Body of pancreas (tissue), 4 donors: ENCODE measurements around the gene LINC01488. TPM values are rescaled to one million over a fixed set of nuclear protein-coding genes. Genes with fewer than 3 reads are reported as not detected.

Source experiments
- ATAC-seq: fragments of 150-250 bp; one replicate; pipeline ENCODE4 v1.9.1; 2016
- DNase-seq, 4 donors: peaks; one replicate each; pipeline ENCODE4 v3.0.0-alpha.2; 2019
- H3K27ac ChIP-seq, 4 donors: fragments of 200-600 bp; sonication (generic); 1 replicate in 3 of 4; 2 replicates in 1 of 4; pipeline versions ENCODE4 v1.5.1 to v1.6.1; 2016 to 2019; ENCODE audit warnings: mild to moderate bottlenecking in 1 of 4, mixed read lengths in 1 of 4, moderate library complexity in 1 of 4
- H3K27me3 ChIP-seq, 2 donors: fragments of 200-600 bp; sonication (generic); one replicate each; pipeline ENCODE4 v1.6.0; 2016; ENCODE audit warnings: mild to moderate bottlenecking in 1 of 2
- H3K36me3 ChIP-seq, 2 donors: fragments of 200-600 bp; sonication (generic); replicated peaks in 1 of 2; 2 replicates each; pipeline ENCODE4 v1.5.1; 2016; ENCODE audit warnings: low read depth in 2 of 2; ENCODE audit not compliant: insufficient read depth in 1 of 2
- H3K4me1 ChIP-seq: fragments of 200-600 bp; sonication (generic); one replicate; pipeline ENCODE4 v1.6.0; 2016
- H3K4me3 ChIP-seq, 2 donors: fragments of 200-600 bp; sonication (generic); 1 replicate in 1 of 2; 2 replicates in 1 of 2; pipeline ENCODE4 v1.5.1; 2016 to 2019
- H3K9me3 ChIP-seq, 3 donors: fragments of 200-600 bp; sonication (generic); 1 replicate in 2 of 3; 2 replicates in 1 of 3; pipeline ENCODE4 v1.5.1; 2016
- CTCF ChIP-seq, 7 experiments: fragments of 450-650 bp in 4 of 7; fragments of 200-600 bp in 3 of 7; sonication (generic) in 3 of 7; IDR thresholded peaks; one replicate each; pipeline ENCODE4 v1.5.1; 2016 to 2019; ENCODE audit warnings: antibody characterized with exemption in 7 of 7
- POLR2A ChIP-seq, 3 donors: fragments of 450-650 bp; IDR thresholded peaks; one replicate each; pipeline ENCODE4 v1.6.1; 2016; ENCODE audit warnings: antibody characterized with exemption in 3 of 3, mild to moderate bottlenecking in 2 of 3
- WGBS, 2 donors: methylation state at CpG; one replicate each; pipeline ENCODE4 v1.1.5; 2017; 5-methylcytosine and 5-hydroxymethylcytosine counted together
- intact Hi-C: fragments of 100-400 bp; cut with DNase I; formaldehyde crosslinking; loops from one replicate; pipeline ENCODE4 v1.15.1; 2023
- total RNA-seq, 2 donors: library from RNA; depleted of rRNA; stranded (reverse); fragments of >200 nt; gene quantifications; one replicate each; pipeline ENCODE4 v1.1.0, GENCODE V29; 2016

The LINC01488 gene
- total RNA-seq: not detected

GRCh38 chr11:69481393-69481844 lies at the start of gene LINC01488:
Gene LINC01488, plus strand, starts transcription at chr11:69481663.
- ATAC-seq (no peak), DNase-seq (no peak)
- no peaks in the 10 kb centered on the region for H3K9me3 ChIP-seq
- intact Hi-C loops: no loop called here
- peak within 1 kb of the TSS in 2 of 4 donors; percentile 36 to 40 for H3K27ac ChIP-seq
- WGBS, 2 donors: 69 to 95% methylated on average over 1 to 4 of the region's 4 CpGs
- H3K27me3 ChIP-seq: no peaks in the 10 kb centered on the region
- no peak within 1 kb of the TSS for H3K4me3 ChIP-seq
- no peaks in the 10 kb centered on the region for H3K36me3 ChIP-seq
- TF ChIP-seq POLR2A (IDR thresholded peaks at IDR 0.05) (no peak), CTCF (IDR thresholded peaks at IDR 0.05) (no peak)
- peaks cover 17% of the 10 kb centered on the region for H3K4me1 ChIP-seq

GRCh38 chr11:69431893-69432738 lies 49.3 kb upstream of the LINC01488 start:
- no peaks in the 10 kb centered on the region for H3K9me3 ChIP-seq
- intact Hi-C loops: no loop called here
- ATAC-seq (no peak), DNase-seq (no peak)
- TF ChIP-seq CTCF (IDR thresholded peaks at IDR 0.05) (no peak), POLR2A (IDR thresholded peaks at IDR 0.05) (no peak)
- whole genome bisulfite sequencing, 2 donors: 81 to 84% methylated on average over 9 to 14 of the region's 14 CpGs
- H3K27ac ChIP-seq: no peak overlapping the region
- H3K4me1 ChIP-seq: peaks cover 7% of the 10 kb centered on the region
- no peak overlapping the region for H3K4me3 ChIP-seq
- no peaks in the 10 kb centered on the region for H3K36me3 ChIP-seq
- no peaks in the 10 kb centered on the region for H3K27me3 ChIP-seq

DNA sequence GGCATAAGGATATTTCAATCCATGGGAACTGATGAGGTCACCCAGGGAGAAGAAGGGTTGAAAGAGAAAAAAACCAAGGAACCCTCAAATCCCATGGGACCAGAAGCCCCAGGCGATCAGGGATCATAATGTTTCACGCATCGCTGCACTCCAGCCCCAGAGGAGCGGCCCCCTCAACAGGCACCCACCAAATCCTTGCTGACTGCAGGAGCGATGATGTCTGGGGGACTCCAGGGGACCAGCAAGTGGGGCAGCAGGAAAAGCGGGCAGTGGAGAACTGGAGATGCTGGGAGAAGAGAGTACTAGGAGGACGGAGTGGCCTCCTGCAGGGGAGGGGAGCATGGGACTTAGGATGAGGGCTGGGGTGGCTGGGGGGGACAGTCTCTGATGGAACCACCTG lies 47.7 kb upstream of the LINC01488 start:
- Histone ChIP-seq H3K27me3 (no peaks in the 10 kb centered on the region), H3K4me1 (peaks cover 7% of the 10 kb centered on the region), H3K36me3 (no peaks in the 10 kb centered on the region), H3K9me3 (no peaks in the 10 kb centered on the region), H3K4me3 (no peak overlapping the region), H3K27ac (no peak overlapping the region)
- DNase-seq (no peak), ATAC-seq (no peak)
- TF ChIP-seq POLR2A (IDR thresholded peaks at IDR 0.05) (no peak), CTCF (IDR thresholded peaks at IDR 0.05) (no peak)
- WGBS, 2 donors: 86 to 92% methylated on average over 7 of the region's 7 CpGs
- intact Hi-C loops: no loop called here

- WGBS, 2 donors: 77 to 82% methylated on average over 10 to 11 of the region's 11 CpGs
- no peaks in the 10 kb centered on the region for H3K9me3 ChIP-seq
- no peak overlapping the region for H3K4me3 ChIP-seq
- H3K36me3 ChIP-seq: no peaks in the 10 kb centered on the region
- no peaks in the 10 kb centered on the region for H3K27me3 ChIP-seq
- H3K4me1 ChIP-seq: peaks cover 7% of the 10 kb centered on the region
- intact Hi-C loops: no loop called here
- no peak overlapping the region for H3K27ac ChIP-seq
- TF ChIP-seq POLR2A (IDR thresholded peaks at IDR 0.05) (no peak), CTCF (IDR thresholded peaks at IDR 0.05) (no peak)
- ATAC-seq (no peak), DNase-seq (no peak)
These were observed 47.0 kb upstream of the LINC01488 start for GRCh38 chr11:69434471-69434931.
